ENCODE results near the gene SLC35F5.
"Not testable (repeated sequence)": the region's sequence is repeated elsewhere in the genome, so short reads cannot be mapped to it uniquely, and the experiment has no call there.

SLC35F5 gene

DNA sequence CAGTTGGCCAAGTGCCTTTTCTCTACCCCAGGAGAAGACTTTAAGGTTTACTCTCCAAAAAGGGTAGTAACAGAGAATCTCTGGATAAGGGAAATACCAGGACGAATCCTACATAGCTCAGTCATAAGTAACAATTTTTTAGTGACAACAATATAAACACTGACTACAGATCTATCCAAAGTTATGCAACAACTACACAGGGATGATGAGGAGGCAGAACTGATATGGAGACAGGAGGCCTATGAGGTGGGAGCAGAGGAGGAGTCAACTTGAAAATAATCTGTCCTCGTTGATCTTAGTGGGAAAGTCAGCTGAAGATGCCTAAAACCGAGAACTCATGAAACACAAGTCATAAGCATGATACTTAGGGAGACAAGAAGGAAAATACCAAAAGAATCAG, 40.2 kb downstream of the SLC35F5 start:
- H3K4me1 ChIP-seq (ENCODE audit: control insufficient read depth, insufficient read depth, low read length) = no peaks in the 10 kb centered on the region
- H3K36me3 ChIP-seq (ENCODE audit: control insufficient read depth, insufficient read depth, low read length) = peaks cover 7% of the 10 kb centered on the region
- no peak overlapping the region for H3K27ac ChIP-seq (ENCODE audit: insufficient read depth, low read depth, low read length, poor library complexity, severe bottlenecking)
- no peak overlapping the region for H3K4me3 ChIP-seq (ENCODE audit: insufficient read depth, low read depth, low read length)
- 84 to 90% methylated on average over 2 to 3 of the region's 3 CpGs for WGBS, 2 experiments
- H3K27me3 ChIP-seq (ENCODE audit: control insufficient read depth, insufficient read depth, low read length, poor library complexity, severe bottlenecking) = no peaks in the 10 kb centered on the region
- H3K9me3 ChIP-seq (ENCODE audit: control insufficient read depth, low read length) = no peaks in the 10 kb centered on the region

DNA sequence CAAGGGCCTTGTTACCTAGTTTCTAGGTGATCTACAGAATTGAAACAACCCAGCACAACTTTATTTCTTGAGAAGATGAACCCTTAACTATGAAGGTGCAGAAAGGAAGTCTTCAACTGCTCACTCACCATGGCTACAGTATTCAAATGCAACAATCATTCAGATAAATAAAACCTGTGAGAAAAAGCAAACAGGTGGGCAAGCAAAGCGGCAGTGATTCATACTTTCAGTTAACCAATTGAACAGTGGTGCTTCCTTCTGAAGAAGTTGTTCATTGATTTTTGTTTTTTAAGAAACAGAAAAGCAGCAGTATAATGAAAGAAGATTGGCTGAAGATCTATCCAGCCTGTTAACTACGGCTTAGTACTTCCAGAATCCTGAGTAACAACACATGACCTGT, 43.5 kb downstream of the SLC35F5 start:
- 88 to 92% methylated on average over 2 of the region's 2 CpGs for WGBS, 2 experiments
- no peaks in the 10 kb centered on the region for H3K9me3 ChIP-seq (ENCODE audit: control insufficient read depth, low read length)
- H3K4me3 ChIP-seq (ENCODE audit: insufficient read depth, low read depth, low read length) = no peak overlapping the region

DNA sequence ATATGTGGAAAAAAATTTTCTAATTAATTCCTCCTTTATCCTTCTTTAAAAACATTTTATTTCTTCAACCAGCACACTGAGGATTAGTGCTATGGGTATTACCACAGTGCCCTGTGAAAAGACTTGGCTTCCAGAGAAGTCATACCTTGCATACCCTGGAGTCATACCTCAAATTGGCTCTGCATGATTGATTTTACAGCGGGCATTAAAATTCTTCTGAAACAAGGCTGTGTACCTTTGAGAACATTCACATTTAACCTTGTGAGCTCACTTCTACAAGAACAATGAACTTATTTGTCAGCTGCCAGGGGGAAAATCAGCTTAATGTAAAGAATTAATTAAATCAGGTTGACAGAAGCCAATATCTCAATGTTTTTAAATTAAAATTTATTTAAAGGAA, 44.6 kb downstream of the SLC35F5 start:
- no peaks in the 10 kb centered on the region for H3K9me3 ChIP-seq (ENCODE audit: control insufficient read depth, low read length)
- H3K4me3 ChIP-seq (ENCODE audit: insufficient read depth, low read depth, low read length) = no peak overlapping the region
- 96 to 100% methylated on average over 1 of the region's 1 CpG for WGBS, 2 experiments
- no peaks in the 10 kb centered on the region for H3K4me1 ChIP-seq (ENCODE audit: control insufficient read depth, insufficient read depth, low read length)
- no peaks in the 10 kb centered on the region for H3K27me3 ChIP-seq (ENCODE audit: control insufficient read depth, insufficient read depth, low read length, poor library complexity, severe bottlenecking)
- H3K36me3 ChIP-seq (ENCODE audit: control insufficient read depth, insufficient read depth, low read length) = no peaks in the 10 kb centered on the region
- no peak overlapping the region for H3K27ac ChIP-seq (ENCODE audit: insufficient read depth, low read depth, low read length, poor library complexity, severe bottlenecking)

More for the DNA sequence above, 43.5 kb downstream of the SLC35F5 start:
- Histone ChIP-seq H3K27ac (ENCODE audit: insufficient read depth, low read depth, low read length, poor library complexity, severe bottlenecking) (no peak overlapping the region), H3K36me3 (ENCODE audit: control insufficient read depth, insufficient read depth, low read length) (peaks cover 4% of the 10 kb centered on the region), H3K4me1 (ENCODE audit: control insufficient read depth, insufficient read depth, low read length) (no peaks in the 10 kb centered on the region), H3K27me3 (ENCODE audit: control insufficient read depth, insufficient read depth, low read length, poor library complexity, severe bottlenecking) (no peaks in the 10 kb centered on the region)

DNA sequence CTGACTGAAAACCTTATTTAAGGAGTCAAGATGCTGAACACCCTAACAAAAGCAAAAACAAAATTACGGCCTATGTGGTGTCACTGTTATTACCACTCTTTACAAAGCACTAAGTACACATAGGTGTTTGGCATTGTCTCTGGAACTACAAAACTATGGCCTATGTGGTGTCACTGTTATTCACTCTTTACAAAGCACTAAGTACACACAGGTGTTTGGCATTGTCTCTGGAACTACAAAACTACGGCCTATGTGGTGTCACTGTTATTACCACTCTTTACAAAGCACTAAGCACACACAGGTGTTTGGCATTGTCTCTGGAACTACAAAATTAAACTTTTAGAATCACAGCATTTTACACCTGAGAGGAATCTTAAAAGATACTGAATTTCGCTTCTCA, 47.4 kb downstream of the SLC35F5 start:
- Histone ChIP-seq H3K36me3 (ENCODE audit: control insufficient read depth, insufficient read depth, low read length) (no peaks in the 10 kb centered on the region), H3K4me3 (ENCODE audit: insufficient read depth, low read depth, low read length) (no peak overlapping the region), H3K27ac (ENCODE audit: insufficient read depth, low read depth, low read length, poor library complexity, severe bottlenecking) (no peak overlapping the region), H3K9me3 (ENCODE audit: control insufficient read depth, low read length) (no peaks in the 10 kb centered on the region), H3K4me1 (ENCODE audit: control insufficient read depth, insufficient read depth, low read length) (no peaks in the 10 kb centered on the region), H3K27me3 (ENCODE audit: control insufficient read depth, insufficient read depth, low read length, poor library complexity, severe bottlenecking) (no peaks in the 10 kb centered on the region)
- 86 to 93% methylated on average over 3 of the region's 3 CpGs for WGBS, 2 experiments

DNA sequence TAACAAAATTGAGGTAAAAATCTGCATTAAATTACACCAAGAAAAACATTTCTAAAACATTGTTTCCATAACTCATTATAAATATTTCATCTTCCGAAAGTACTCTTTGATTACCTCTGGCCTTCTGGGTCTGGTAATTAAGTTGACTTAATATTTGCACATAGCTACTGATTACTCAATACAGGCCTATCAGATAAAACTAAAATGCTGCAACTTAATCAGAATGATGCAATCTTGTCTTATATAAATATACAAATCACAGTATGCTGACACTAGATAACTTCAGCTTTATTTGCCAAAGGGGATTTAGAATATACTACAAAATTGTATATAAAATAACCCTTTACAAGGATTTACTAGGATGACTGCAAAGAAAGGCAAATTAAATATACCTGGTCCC, 49.3 kb downstream of the SLC35F5 start:
- 83 to 90% methylated on average over 1 of the region's 1 CpG for WGBS, 2 experiments

DNA sequence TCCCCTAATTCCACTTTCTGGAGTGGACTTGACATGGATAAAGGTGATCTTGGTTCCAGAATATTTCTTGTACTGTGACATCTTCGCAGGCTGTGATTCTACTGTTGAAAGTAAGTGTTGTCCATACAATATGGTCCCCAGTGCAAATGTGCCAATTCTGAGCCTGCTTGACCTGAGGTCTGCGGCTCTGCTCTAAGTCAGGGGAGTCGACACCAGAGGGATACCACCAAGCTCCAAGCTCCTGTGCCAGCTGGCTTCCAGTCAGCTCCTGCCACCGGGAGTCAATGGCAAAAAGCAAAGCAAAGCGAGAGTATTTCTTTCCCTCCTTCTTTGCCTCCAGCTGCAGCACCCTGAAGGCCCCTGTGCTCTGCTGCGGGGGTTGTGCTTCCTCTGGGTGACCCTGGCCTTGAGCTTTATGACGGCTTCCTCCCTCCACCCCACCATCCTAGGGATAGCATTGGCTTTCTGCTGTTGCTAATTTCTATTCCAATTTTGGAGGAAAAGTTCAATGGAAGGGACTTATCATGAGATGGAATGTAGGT, 50.4 kb downstream of the SLC35F5 start:
- no peak overlapping the region for H3K4me3 ChIP-seq (ENCODE audit: insufficient read depth, low read depth, low read length)
- H3K9me3 ChIP-seq (ENCODE audit: control insufficient read depth, low read length) = no peaks in the 10 kb centered on the region
- no peaks in the 10 kb centered on the region for H3K4me1 ChIP-seq (ENCODE audit: control insufficient read depth, insufficient read depth, low read length)
- H3K27me3 ChIP-seq (ENCODE audit: control insufficient read depth, insufficient read depth, low read length, poor library complexity, severe bottlenecking) = no peaks in the 10 kb centered on the region
- H3K36me3 ChIP-seq (ENCODE audit: control insufficient read depth, insufficient read depth, low read length) = no peaks in the 10 kb centered on the region
- WGBS, 2 experiments = 91% methylated on average over 7 of the region's 7 CpGs
- no peak overlapping the region for H3K27ac ChIP-seq (ENCODE audit: insufficient read depth, low read depth, low read length, poor library complexity, severe bottlenecking)

More for the DNA sequence above, 49.3 kb downstream of the SLC35F5 start:
- H3K4me1 ChIP-seq (ENCODE audit: control insufficient read depth, insufficient read depth, low read length) = no peaks in the 10 kb centered on the region
- H3K27ac ChIP-seq (ENCODE audit: insufficient read depth, low read depth, low read length, poor library complexity, severe bottlenecking) = no peak overlapping the region
- no peaks in the 10 kb centered on the region for H3K9me3 ChIP-seq (ENCODE audit: control insufficient read depth, low read length)
- H3K27me3 ChIP-seq (ENCODE audit: control insufficient read depth, insufficient read depth, low read length, poor library complexity, severe bottlenecking) = no peaks in the 10 kb centered on the region
- H3K36me3 ChIP-seq (ENCODE audit: control insufficient read depth, insufficient read depth, low read length) = no peaks in the 10 kb centered on the region
- no peak overlapping the region for H3K4me3 ChIP-seq (ENCODE audit: insufficient read depth, low read depth, low read length)

DNA sequence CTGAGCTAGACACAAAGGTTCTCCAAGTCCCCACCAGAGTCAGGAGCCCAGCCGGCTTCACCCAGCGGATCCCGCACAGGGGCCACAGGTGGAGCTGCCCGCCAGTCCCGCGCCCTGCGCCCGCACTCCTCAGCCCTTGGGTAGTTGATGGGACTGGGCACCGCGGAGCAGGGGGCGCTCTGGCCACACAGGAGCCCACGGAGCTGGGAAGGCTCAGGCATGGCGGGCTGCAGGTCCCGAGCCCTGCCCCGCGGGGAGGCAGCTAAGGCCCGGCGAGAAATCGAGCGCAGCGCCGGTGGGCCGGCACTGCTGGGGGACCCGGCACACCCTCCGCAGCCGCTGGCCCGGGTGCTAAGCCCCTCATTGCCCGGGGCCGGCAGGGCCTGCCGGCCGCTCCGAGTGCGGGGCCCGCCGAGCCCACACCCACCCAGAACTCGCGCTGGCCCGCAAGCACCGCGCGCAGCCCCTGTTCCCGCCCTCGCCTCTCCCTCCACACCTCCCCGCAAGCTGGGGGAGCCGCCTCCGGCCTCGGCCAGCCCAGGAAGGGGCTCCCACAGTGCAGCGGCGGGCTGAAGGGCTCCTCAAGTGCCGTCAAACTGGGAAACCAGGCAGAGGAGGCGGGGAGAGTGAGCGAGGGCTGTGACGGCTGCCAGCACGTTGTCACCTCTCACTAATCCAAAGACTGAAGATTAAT, 52.0 kb downstream of the SLC35F5 start:
- not testable (repeated sequence) for H3K9me3 ChIP-seq (ENCODE audit: control insufficient read depth, low read length); H3K27ac ChIP-seq (ENCODE audit: insufficient read depth, low read depth, low read length, poor library complexity, severe bottlenecking); H3K36me3 ChIP-seq (ENCODE audit: control insufficient read depth, insufficient read depth, low read length); H3K4me3 ChIP-seq (ENCODE audit: insufficient read depth, low read depth, low read length); H3K27me3 ChIP-seq (ENCODE audit: control insufficient read depth, insufficient read depth, low read length, poor library complexity, severe bottlenecking); H3K4me1 ChIP-seq (ENCODE audit: control insufficient read depth, insufficient read depth, low read length)
- WGBS, 2 experiments = 91% methylated on average over 53 to 54 of the region's 54 CpGs

DNA sequence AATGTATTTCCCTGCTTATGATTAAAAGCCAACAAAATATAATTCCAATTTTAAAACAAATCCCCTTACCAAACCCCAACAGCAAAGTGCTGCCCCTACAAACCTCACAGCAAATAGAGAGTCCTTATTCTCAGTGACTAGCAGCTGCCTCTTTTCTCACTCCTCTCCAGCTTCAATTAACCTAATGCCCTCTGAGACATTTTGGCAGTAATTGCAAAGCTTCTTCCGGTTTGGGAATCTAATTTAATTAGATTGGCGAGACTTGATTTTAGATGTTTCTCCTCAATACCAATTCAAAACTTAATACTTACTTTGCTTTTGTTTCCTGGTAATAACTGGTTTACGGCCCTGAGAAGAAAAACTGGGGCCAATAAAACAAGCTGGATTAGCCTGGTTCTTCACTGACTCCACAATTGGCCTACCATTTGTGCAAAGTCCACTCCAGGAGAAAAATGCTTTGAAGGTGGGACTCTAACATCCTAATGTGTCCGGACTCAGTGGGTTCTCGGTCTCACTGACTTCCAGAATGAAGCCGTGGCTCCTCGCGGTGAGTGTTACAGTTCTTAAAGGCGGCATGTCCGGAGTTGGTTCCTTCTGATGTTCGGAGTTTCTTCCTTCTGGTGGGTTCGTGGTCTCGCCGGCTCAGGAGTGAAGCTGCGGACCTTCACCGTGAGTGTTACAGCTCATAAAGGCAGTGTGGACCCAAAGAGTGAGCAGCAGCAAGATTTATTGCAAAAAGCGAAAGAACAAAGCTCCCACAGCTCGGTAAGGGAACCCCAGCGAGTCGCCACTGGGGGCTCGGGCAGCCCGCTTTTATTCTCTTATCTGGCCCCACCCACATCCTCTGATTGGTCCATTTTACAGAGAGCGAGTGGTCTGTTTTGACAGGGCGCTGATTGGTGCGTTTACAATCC, 52.8 kb downstream of the SLC35F5 start:
- Histone ChIP-seq H3K4me3 (ENCODE audit: insufficient read depth, low read depth, low read length) (no peak overlapping the region), H3K4me1 (ENCODE audit: control insufficient read depth, insufficient read depth, low read length) (no peaks in the 10 kb centered on the region), H3K27me3 (ENCODE audit: control insufficient read depth, insufficient read depth, low read length, poor library complexity, severe bottlenecking) (no peaks in the 10 kb centered on the region), H3K9me3 (ENCODE audit: control insufficient read depth, low read length) (no peaks in the 10 kb centered on the region), H3K36me3 (ENCODE audit: control insufficient read depth, insufficient read depth, low read length) (no peaks in the 10 kb centered on the region), H3K27ac (ENCODE audit: insufficient read depth, low read depth, low read length, poor library complexity, severe bottlenecking) (no peak overlapping the region)
- WGBS, 2 experiments = 91 to 95% methylated on average over 25 of the region's 25 CpGs

DNA sequence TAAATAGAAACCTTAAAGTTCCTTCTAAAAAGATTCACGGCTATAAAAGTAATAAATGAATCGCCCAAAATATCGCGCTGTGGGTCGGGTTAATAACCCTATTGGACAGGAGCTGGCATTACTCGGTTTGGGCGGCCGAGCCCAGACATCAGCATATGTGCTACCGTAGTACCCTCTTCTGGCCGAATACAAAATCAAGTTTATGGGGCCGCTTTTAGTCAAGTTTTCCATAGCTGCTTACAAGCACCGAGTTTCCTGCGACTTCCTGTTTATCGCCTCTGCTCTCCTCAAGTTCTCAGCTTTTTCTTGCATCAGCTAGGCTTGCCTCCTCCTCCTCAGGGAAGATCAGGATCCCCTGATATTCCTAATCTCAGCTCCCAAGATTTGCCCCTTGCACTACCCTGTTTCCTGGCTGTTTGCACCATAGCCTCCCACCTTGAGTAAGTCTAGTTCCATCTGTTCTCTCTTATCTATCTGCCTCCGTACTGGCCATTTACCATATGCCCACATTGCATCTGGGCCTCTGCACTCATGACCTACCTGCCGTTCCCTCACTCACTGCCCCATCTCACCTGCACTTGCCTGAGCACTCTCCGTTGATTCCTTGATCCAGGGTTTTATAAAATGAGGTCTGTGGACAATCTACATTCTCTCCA, 56.1 kb downstream of the SLC35F5 start:
- H3K9me3 ChIP-seq (ENCODE audit: control insufficient read depth, low read length) = no peaks in the 10 kb centered on the region
- H3K4me3 ChIP-seq (ENCODE audit: insufficient read depth, low read depth, low read length) = no peak overlapping the region
- H3K27me3 ChIP-seq (ENCODE audit: control insufficient read depth, insufficient read depth, low read length, poor library complexity, severe bottlenecking) = no peaks in the 10 kb centered on the region
- no peaks in the 10 kb centered on the region for H3K4me1 ChIP-seq (ENCODE audit: control insufficient read depth, insufficient read depth, low read length)
- no peak overlapping the region for H3K27ac ChIP-seq (ENCODE audit: insufficient read depth, low read depth, low read length, poor library complexity, severe bottlenecking)
- H3K36me3 ChIP-seq (ENCODE audit: control insufficient read depth, insufficient read depth, low read length) = no peaks in the 10 kb centered on the region
- WGBS, 2 experiments = 84 to 86% methylated on average over 17 of the region's 17 CpGs
